Non-pigmented ciliary epithelial cell (primary cell): ENCODE measurements around the gene WASHC4.
A peak's percentile ranks its signal among the peaks of the same experiment; 100 is the strongest.

Experiments used
- DNase-seq: peaks from one replicate; pipeline ENCODE4 v3.0.0-alpha.2; 2010; ENCODE audit warnings: low read depth

The WASHC4 gene

GRCh38 chr12:105107494-105108371, at the start of gene WASHC4:
Gene WASHC4, plus strand, starts transcription at chr12:105107731. Its CDS starts 70 bp downstream, at chr12:105107801.
- no peak for DNase-seq

- no peak for DNase-seq
Observed at GRCh38 chr12:105060715-105061378, 46.7 kb upstream of the WASHC4 start.

GRCh38 chr12:105064564-105065178, 42.9 kb upstream of the WASHC4 start:
- no peak for DNase-seq

GRCh38 chr12:105067511-105068031, 40.0 kb upstream of the WASHC4 start:
- DNase-seq, result peak; percentile 45

- DNase-seq, result no peak
Observed at GRCh38 chr12:105069936-105070702, 37.4 kb upstream of the WASHC4 start.

GRCh38 chr12:105071981-105072380, 35.5 kb upstream of the WASHC4 start:
- DNase-seq, result no peak

GRCh38 chr12:105072888-105073488, 34.5 kb upstream of the WASHC4 start:
- no peak for DNase-seq

GRCh38 chr12:105076098-105076497, 31.4 kb upstream of the WASHC4 start:
- DNase-seq, result peak; percentile 14

- no peak for DNase-seq
Observed at GRCh38 chr12:105076913-105077312, 30.6 kb upstream of the WASHC4 start.

- no peak for DNase-seq
Observed at GRCh38 chr12:105077435-105077834, 30.1 kb upstream of the WASHC4 start.

- no peak for DNase-seq
Observed at GRCh38 chr12:105078712-105079570, 28.6 kb upstream of the WASHC4 start.

GRCh38 chr12:105083031-105083430, 24.5 kb upstream of the WASHC4 start:
- no peak for DNase-seq

- DNase-seq, result no peak
Observed at GRCh38 chr12:105083551-105084105, 23.9 kb upstream of the WASHC4 start.

- DNase-seq, result no peak
Observed at GRCh38 chr12:105084251-105085250, 23.0 kb upstream of the WASHC4 start, which contains the start of gene ALDH1L2. Gene ALDH1L2, minus strand, starts transcription at chr12:105084458. Its CDS starts 22 bp downstream, at chr12:105084436.

- DNase-seq, result no peak
Observed at GRCh38 chr12:105085501-105085900, 22.0 kb upstream of the WASHC4 start.

- DNase-seq, result no peak
Observed at GRCh38 chr12:105089817-105090216, 17.7 kb upstream of the WASHC4 start.

GRCh38 chr12:105090361-105090760, 17.2 kb upstream of the WASHC4 start:
- DNase-seq, result no peak

GRCh38 chr12:105091476-105092206, 15.9 kb upstream of the WASHC4 start:
- no peak for DNase-seq
